ENCODE data around the gene HCFC1. TPM values are rescaled to one million over a fixed set of nuclear protein-coding genes. Genes with fewer than 3 reads are reported as not detected.

Gene HCFC1
- total RNA-seq, 1 experiment from 2014 or later = 95.6 TPM

DNA sequence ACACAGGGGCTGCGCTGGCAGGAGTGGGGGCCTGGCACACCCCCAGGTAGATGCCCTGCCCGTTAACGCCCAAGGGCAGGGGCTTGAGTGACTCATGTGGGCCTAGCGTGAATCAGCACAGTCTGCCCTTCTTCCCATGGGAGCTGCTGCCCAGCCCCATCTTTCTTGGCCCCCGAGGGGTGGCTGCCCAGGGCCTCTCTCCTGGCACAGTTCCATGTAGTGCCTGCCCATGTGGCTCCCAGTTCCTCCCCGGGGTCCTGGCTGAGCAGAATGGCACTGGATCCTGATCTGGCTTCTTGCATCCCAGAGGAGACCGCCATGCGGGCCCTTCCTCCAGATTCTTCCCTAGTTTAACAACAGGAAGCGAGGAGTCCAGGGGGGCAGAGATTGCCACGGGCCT is 69.2 kb downstream of the HCFC1 start:
- Histone ChIP-seq H3K27me3 (replicated peaks; ENCODE audit: control insufficient read depth, insufficient read depth, low read length) (no peaks in the 10 kb centered on the region), H3K9me3 (no peaks in the 10 kb centered on the region), H3K36me3 (ENCODE audit: control insufficient read depth, insufficient read depth, low read length) (no peaks in the 10 kb centered on the region), H3K4me1 (no peaks in the 10 kb centered on the region), H3K4me3 (ENCODE audit: low read depth, low read length) (no peak overlapping the region)
- H3K9me3 Mint-ChIP-seq (ENCODE audit: unreplicated experiment) = no peaks in the 10 kb centered on the region
- CTCF ChIA-PET = no interaction called here
- H3K4me1 Mint-ChIP-seq (ENCODE audit: low read depth, unreplicated experiment) = no peaks in the 10 kb centered on the region
- POLR2A ChIA-PET = no interaction called here
- BruUV-seq (replicated peaks) = no TSS peak
- intact Hi-C loops (cut with micrococcal nuclease; ENCODE audit: unreplicated experiment) = no loop called here
- H3K36me3 Mint-ChIP-seq (ENCODE audit: insufficient read depth, unreplicated experiment) = no peaks in the 10 kb centered on the region
- no peak for DNase-seq
- no peaks in the 10 kb centered on the region for H3K27me3 Mint-ChIP-seq (ENCODE audit: insufficient read depth, unreplicated experiment)
- H3K4me3 Mint-ChIP-seq (ENCODE audit: unreplicated experiment) = no peak overlapping the region
- TF ChIP-seq, protein P1, sequence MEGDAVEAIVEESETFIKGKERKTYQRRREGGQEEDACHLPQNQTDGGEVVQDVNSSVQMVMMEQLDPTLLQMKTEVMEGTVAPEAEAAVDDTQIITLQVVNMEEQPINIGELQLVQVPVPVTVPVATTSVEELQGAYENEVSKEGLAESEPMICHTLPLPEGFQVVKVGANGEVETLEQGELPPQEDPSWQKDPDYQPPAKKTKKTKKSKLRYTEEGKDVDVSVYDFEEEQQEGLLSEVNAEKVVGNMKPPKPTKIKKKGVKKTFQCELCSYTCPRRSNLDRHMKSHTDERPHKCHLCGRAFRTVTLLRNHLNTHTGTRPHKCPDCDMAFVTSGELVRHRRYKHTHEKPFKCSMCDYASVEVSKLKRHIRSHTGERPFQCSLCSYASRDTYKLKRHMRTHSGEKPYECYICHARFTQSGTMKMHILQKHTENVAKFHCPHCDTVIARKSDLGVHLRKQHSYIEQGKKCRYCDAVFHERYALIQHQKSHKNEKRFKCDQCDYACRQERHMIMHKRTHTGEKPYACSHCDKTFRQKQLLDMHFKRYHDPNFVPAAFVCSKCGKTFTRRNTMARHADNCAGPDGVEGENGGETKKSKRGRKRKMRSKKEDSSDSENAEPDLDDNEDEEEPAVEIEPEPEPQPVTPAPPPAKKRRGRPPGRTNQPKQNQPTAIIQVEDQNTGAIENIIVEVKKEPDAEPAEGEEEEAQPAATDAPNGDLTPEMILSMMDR (IDR thresholded peaks at IDR 0.05; ENCODE audit: insufficient read depth in 1 of 2, low read depth in 1 of 2, low read length in 1 of 2, severe bottlenecking in 1 of 2, unreplicated experiment in 1 of 2) = no peak
- H3K27ac Mint-ChIP-seq (ENCODE audit: unreplicated experiment) = no peak overlapping the region

DNA sequence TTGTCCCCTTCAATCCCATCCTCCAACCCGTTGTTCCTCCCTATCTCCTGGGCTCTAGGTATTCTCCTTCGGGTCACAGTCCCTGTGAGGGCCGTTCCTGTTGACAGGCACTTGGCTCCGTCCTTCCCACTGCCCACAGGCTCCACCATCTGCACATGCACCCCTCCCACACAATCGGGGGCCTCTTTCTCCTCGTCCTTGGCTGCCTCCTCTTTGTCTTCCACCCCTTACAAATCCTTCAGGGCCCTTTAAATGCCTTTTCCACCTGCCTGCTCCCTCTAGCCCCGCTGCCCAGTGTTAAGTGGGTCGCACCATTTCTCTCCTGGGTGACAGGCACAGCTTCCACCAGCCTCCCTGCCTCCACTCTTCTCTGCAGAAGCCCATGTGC is 69.9 kb downstream of the HCFC1 start:
- Mint-ChIP-seq H3K4me3 (ENCODE audit: unreplicated experiment) (no peak overlapping the region), H3K9me3 (ENCODE audit: unreplicated experiment) (no peaks in the 10 kb centered on the region), H3K27me3 (ENCODE audit: insufficient read depth, unreplicated experiment) (no peaks in the 10 kb centered on the region), H3K4me1 (ENCODE audit: low read depth, unreplicated experiment) (no peaks in the 10 kb centered on the region), H3K27ac (ENCODE audit: unreplicated experiment) (no peak overlapping the region), H3K36me3 (ENCODE audit: insufficient read depth, unreplicated experiment) (no peaks in the 10 kb centered on the region)
- BruUV-seq (replicated peaks) = no TSS peak
- Histone ChIP-seq H3K4me3 (ENCODE audit: low read depth, low read length) (no peak overlapping the region), H3K27me3 (replicated peaks; ENCODE audit: control insufficient read depth, insufficient read depth, low read length) (no peaks in the 10 kb centered on the region), H3K4me1 (no peaks in the 10 kb centered on the region), H3K9me3 (no peaks in the 10 kb centered on the region), H3K36me3 (ENCODE audit: control insufficient read depth, insufficient read depth, low read length) (no peaks in the 10 kb centered on the region)
- no peak for DNase-seq
- ChIA-PET POLR2A (no interaction called here), CTCF (interaction anchor here (1.0 kb wide), 1 partner anchor 21 kb away, joined by 3 read pairs; no protein-coding TSS in a partner anchor)
- TF ChIP-seq, protein P1 (IDR thresholded peaks at IDR 0.05; ENCODE audit: insufficient read depth in 1 of 2, low read depth in 1 of 2, low read length in 1 of 2, severe bottlenecking in 1 of 2, unreplicated experiment in 1 of 2) = no peak
- intact Hi-C loops (cut with micrococcal nuclease; ENCODE audit: unreplicated experiment) = no loop called here

DNA sequence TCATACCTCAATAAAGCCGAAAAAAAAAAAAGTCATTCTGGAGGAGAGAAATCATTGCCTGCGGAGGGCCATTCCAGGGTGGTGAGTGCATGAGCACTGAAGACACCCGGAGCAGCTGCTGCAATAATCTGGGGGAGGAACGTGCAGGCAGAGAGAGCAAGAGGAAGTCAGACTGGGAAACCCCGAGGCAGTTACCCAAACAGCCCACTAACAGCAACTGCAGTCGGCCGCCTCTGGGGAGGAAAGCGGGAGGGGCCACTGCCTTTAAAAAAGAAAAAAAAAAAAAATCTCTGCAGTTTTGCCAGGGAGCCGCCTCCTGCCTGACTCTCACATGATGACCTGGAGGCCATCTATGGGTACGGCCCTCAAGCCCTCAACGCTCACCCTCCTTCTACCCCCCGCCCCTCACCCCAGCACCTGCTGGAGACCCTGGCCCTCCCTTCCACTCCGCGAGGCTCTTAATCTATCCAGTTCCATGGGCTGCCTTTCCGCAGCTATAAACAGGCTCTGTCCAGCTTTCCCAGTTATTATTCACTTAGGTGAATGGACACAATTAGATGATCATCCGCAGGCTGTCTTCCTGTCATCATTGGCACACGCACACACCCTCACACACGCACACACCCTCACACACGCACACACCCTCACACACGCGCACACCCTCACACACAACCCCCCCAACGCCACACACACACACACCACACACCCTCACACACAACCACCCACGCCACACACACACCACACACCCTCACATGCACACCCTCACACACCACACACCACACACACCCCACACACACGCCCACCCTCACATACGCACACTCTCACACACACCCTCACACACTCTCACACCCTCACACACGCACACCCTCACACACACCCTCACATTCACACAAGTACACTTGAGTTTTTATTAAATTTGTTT is 70.5 kb downstream of the HCFC1 start:
- H3K4me1 Mint-ChIP-seq (ENCODE audit: low read depth, unreplicated experiment) = no peaks in the 10 kb centered on the region
- peak; percentile 25 to 50 for DNase-seq
- ChIA-PET POLR2A (no interaction called here), CTCF (interaction anchor here (1.0 kb wide), 1 partner anchor 22 kb away, joined by 3 read pairs; no protein-coding TSS in a partner anchor)
- no peak overlapping the region for H3K4me3 Mint-ChIP-seq (ENCODE audit: unreplicated experiment)
- intact Hi-C loops (cut with micrococcal nuclease; ENCODE audit: unreplicated experiment) = no loop called here
- H3K36me3 Mint-ChIP-seq (ENCODE audit: insufficient read depth, unreplicated experiment) = no peaks in the 10 kb centered on the region
- no peak overlapping the region for H3K27ac Mint-ChIP-seq (ENCODE audit: unreplicated experiment)
- Histone ChIP-seq H3K9me3 (no peaks in the 10 kb centered on the region), H3K36me3 (ENCODE audit: control insufficient read depth, insufficient read depth, low read length) (no peaks in the 10 kb centered on the region), H3K4me3 (ENCODE audit: low read depth, low read length) (no peak overlapping the region), H3K4me1 (no peaks in the 10 kb centered on the region), H3K27me3 (replicated peaks; ENCODE audit: control insufficient read depth, insufficient read depth, low read length) (no peaks in the 10 kb centered on the region)
- TF ChIP-seq, protein P1 (IDR thresholded peaks at IDR 0.05; ENCODE audit: insufficient read depth in 1 of 2, low read depth in 1 of 2, low read length in 1 of 2, severe bottlenecking in 1 of 2, unreplicated experiment in 1 of 2) = no peak
- BruUV-seq (replicated peaks) = no TSS peak
- no peaks in the 10 kb centered on the region for H3K27me3 Mint-ChIP-seq (ENCODE audit: insufficient read depth, unreplicated experiment)
- no peaks in the 10 kb centered on the region for H3K9me3 Mint-ChIP-seq (ENCODE audit: unreplicated experiment)
